ENCODE measurements around the gene ZNF184. TPM values are rescaled to one million over a fixed set of nuclear protein-coding genes. Genes with fewer than 3 reads are reported as not detected.

The ZNF184 gene
- total RNA-seq, 4 donors from 2014 or later: 5.0 to 9.0 (median 8.5) TPM

GRCh38 chr6:27406085-27406484 is 66.8 kb downstream of the ZNF184 start:
- Histone ChIP-seq H3K9me3 (peaks cover 0 to 20% (median 0%) of the 10 kb centered on the region in 3 donors), H3K36me3 (peaks cover 0 to 12% of the 10 kb centered on the region in 2 donors), H3K4me1 (no peaks in the 10 kb centered on the region), H3K27ac (no peak overlapping the region), H3K27me3 (no peaks in the 10 kb centered on the region), H3K4me3 (no peak overlapping the region)
- no peak for TF ChIP-seq CTCF (IDR thresholded peaks at IDR 0.05)
- no peak for TF ChIP-seq EP300 (IDR thresholded peaks at IDR 0.05)
- TF ChIP-seq POLR2AphosphoS5 (IDR thresholded peaks at IDR 0.05): no peak
- no peak for TF ChIP-seq POLR2A (IDR thresholded peaks at IDR 0.05)
- 69 to 80% methylated on average over 1 to 3 of the region's 3 CpGs for WGBS, 2 donors (ENCODE audit: low coverage in 1 of 2)
- no peak for ATAC-seq

- Histone ChIP-seq H3K27me3 (no peaks in the 10 kb centered on the region), H3K4me1 (no peaks in the 10 kb centered on the region), H3K36me3 (peaks cover 0 to 42% of the 10 kb centered on the region in 2 donors), H3K27ac (no peak overlapping the region), H3K9me3 (peaks cover 0 to 40% (median 0%) of the 10 kb centered on the region in 3 donors), H3K4me3 (no peak overlapping the region)
- WGBS, 2 donors (ENCODE audit: low coverage in 1 of 2): 94 to 95% methylated on average over 10 to 16 of the region's 16 CpGs
- no peak for ATAC-seq
- no peak for TF ChIP-seq POLR2A (IDR thresholded peaks at IDR 0.05)
- TF ChIP-seq POLR2AphosphoS5 (IDR thresholded peaks at IDR 0.05): no peak
- TF ChIP-seq CTCF (IDR thresholded peaks at IDR 0.05): no peak
- no peak for TF ChIP-seq EP300 (IDR thresholded peaks at IDR 0.05)
Observed at GRCh38 chr6:27400877-27401642, 71.8 kb downstream of the ZNF184 start.

Small RNA genes lying within 50 kb of the gene (small RNA-seq; reads per million reads assigned to genes)
- 0 reads per million in 4 donors for gene AL021918.1
- 0 reads per million in 4 donors for gene AL021918.2
- gene MCFD2P1: 0 reads per million in 4 donors

Other genes starting within 250 kb of the ZNF184 start
- gene PRSS16, start 225.4 kb downstream of the ZNF184 start, total RNA-seq: 1 to 10 TPM in 1 of 4 donors, not detected in 3; 2.3 TPM
- not detected for gene POM121L2, start 160.8 kb downstream of the ZNF184 start, total RNA-seq
- 10 to 100 TPM in 1 of 4 donors, 1 to 10 TPM in 3; 2.7 to 15.9 (median 5.4) TPM for gene ZNF391, start 84.3 kb downstream of the ZNF184 start, total RNA-seq

All from gastroesophageal sphincter (tissue), 4 donors.